ENCODE data around the gene AGBL4.

DNA sequence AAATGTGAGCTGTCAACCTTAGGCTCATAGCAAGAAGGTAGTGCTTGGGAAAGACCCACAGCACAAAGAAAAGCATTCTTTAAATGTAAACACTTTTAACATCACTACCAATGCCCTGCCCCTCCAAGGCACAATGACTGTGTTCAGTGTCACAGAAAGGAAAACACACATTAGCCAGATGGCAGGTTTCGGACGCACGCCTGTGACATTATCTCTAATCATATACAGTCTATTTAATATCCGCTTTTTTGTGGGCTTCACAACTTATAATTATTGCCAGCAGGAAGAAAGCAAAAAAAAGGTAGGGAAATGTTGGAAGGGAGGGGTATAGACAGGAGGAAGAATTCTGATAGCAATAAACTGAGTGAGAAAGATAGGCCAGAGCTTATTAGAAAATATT is 1134.7 kb downstream of the AGBL4 start:
- no peak for TF ChIP-seq POLR2A (IDR thresholded peaks at IDR 0.05; ENCODE audit: low read depth, low read length)
- no peak for TF ChIP-seq POLR2AphosphoS5 (IDR thresholded peaks at IDR 0.05; ENCODE audit: low read depth, low read length)
